NCI-H69 (cell line): ENCODE results near the gene TBC1D13.
"Not testable (repeated sequence)": the region's sequence is repeated elsewhere in the genome, so short reads cannot be mapped to it uniquely, and the experiment has no call there.

Source experiments
- DNase-seq: peaks from one replicate; lab custom pipeline; 2025; lab: John Stamatoyannopoulos, UW

Gene TBC1D13

GRCh38 chr9:128785427-128785826, 1.6 kb upstream of the TBC1D13 start:
- no peak for DNase-seq

- DNase-seq = peak; percentile 44
These were observed 606 bp downstream of the TBC1D13 start for GRCh38 chr9:128787659-128788058.

GRCh38 chr9:128788445-128788844, 1.4 kb downstream of the TBC1D13 start:
- DNase-seq = no peak

GRCh38 chr9:128790536-128790935, 3.5 kb downstream of the TBC1D13 start:
- no peak for DNase-seq

GRCh38 chr9:128792134-128792533, 5.1 kb downstream of the TBC1D13 start:
- no peak for DNase-seq

- DNase-seq = no peak
These were observed 6.1 kb downstream of the TBC1D13 start for GRCh38 chr9:128792978-128793686.

GRCh38 chr9:128794961-128795360, 7.9 kb downstream of the TBC1D13 start:
- not testable (repeated sequence) for DNase-seq

GRCh38 chr9:128798896-128799295, 11.8 kb downstream of the TBC1D13 start:
- DNase-seq = no peak

GRCh38 chr9:128800061-128800460, 13.0 kb downstream of the TBC1D13 start:
- no peak for DNase-seq

GRCh38 chr9:128802482-128802881, 15.4 kb downstream of the TBC1D13 start:
- no peak for DNase-seq

GRCh38 chr9:128805661-128806060, 18.6 kb downstream of the TBC1D13 start:
- DNase-seq = no peak

- DNase-seq = no peak
These were observed 20.8 kb downstream of the TBC1D13 start for GRCh38 chr9:128807827-128808226.

- DNase-seq = no peak
These were observed 21.5 kb downstream of the TBC1D13 start for GRCh38 chr9:128808543-128808942.

GRCh38 chr9:128809036-128809599, 22.1 kb downstream of the TBC1D13 start:
- DNase-seq = no peak

GRCh38 chr9:128809831-128810230, 22.8 kb downstream of the TBC1D13 start:
- DNase-seq = no peak

- no peak for DNase-seq
These were observed 23.8 kb downstream of the TBC1D13 start for GRCh38 chr9:128810873-128811272.

GRCh38 chr9:128818099-128818838, 31.2 kb downstream of the TBC1D13 start, which contains the start of gene ENDOG:
Gene ENDOG (plus strand): TSS chr9:128818500. CDS start chr9:128818685, 185 bp downstream.
- peak; percentile 100 for DNase-seq

GRCh38 chr9:128818839-128819715, 32.0 kb downstream of the TBC1D13 start:
- DNase-seq = peak; percentile 75

GRCh38 chr9:128819716-128820664, 32.9 kb downstream of the TBC1D13 start:
- peak; percentile 82 for DNase-seq

GRCh38 chr9:128820665-128821583, 33.9 kb downstream of the TBC1D13 start:
- no peak for DNase-seq
